ENCODE measurements around the gene CACNB4.

- TF ChIP-seq CTCF (conservative IDR thresholded peaks at IDR 0.05; ENCODE audit: low read length) = no peak
- TF ChIP-seq EZH2phosphoT487 (IDR thresholded peaks at IDR 0.05; ENCODE audit: borderline replicate concordance, low read depth, low read length) = no peak
These were observed 270.5 kb downstream of the CACNB4 start, which contains the start of gene ARL5A for GRCh38 chr2:151828143-151828889.

All from OCI-LY7 (cell line).